Stimulated activated CD8-positive, alpha-beta memory T cell treated with anti-CD3 and anti-CD28 coated beads, Interleukin-4, amount 100 ng/mL, for 4 hours (primary cell): Measurements from ENCODE around the gene GGCT.
"Not testable (repeated sequence)": the region's sequence is repeated elsewhere in the genome, so short reads cannot be mapped to it uniquely, and the experiment has no call there.

Source experiments
- DNase-seq, 2 donors: peaks; one replicate each; pipeline ENCODE4 v3.0.0-alpha.2; 2020; ENCODE audit warnings: low read depth in 2 of 2, low spot score in 1 of 2

The GGCT gene

GRCh38 chr7:30504301-30505173, at the start of gene GGCT:
GGCT (minus strand) TSS chr7:30504829; CDS start chr7:30504709, 120 bp downstream.
- DNase-seq: peak; percentile 94

- no peak for DNase-seq
These were observed 48.9 kb upstream of the GGCT start for GRCh38 chr7:30553546-30553945.

GRCh38 chr7:30553141-30553540, 48.5 kb upstream of the GGCT start:
- DNase-seq: no peak

GRCh38 chr7:30552330-30552729, 47.7 kb upstream of the GGCT start:
- no peak for DNase-seq

GRCh38 chr7:30549931-30550493, 45.4 kb upstream of the GGCT start:
- no peak for DNase-seq

- DNase-seq: no peak
These were observed 44.2 kb upstream of the GGCT start for GRCh38 chr7:30548845-30549244.

- DNase-seq: no peak
These were observed 42.0 kb upstream of the GGCT start for GRCh38 chr7:30546596-30546995.

- no peak for DNase-seq
These were observed 41.3 kb upstream of the GGCT start for GRCh38 chr7:30545791-30546555.

GRCh38 chr7:30543813-30544525, 39.3 kb upstream of the GGCT start:
- no peak for DNase-seq

- not testable (repeated sequence) for DNase-seq
These were observed 38.5 kb upstream of the GGCT start for GRCh38 chr7:30543115-30543514.

- DNase-seq: no peak
These were observed 29.3 kb upstream of the GGCT start for GRCh38 chr7:30533886-30534285.

- no peak for DNase-seq
These were observed 26.7 kb upstream of the GGCT start for GRCh38 chr7:30531286-30531685.

- no peak for DNase-seq
These were observed 25.7 kb upstream of the GGCT start for GRCh38 chr7:30530373-30530772.

- DNase-seq: no peak
These were observed 24.1 kb upstream of the GGCT start for GRCh38 chr7:30528779-30529178.

- not testable (repeated sequence) for DNase-seq
These were observed 22.7 kb upstream of the GGCT start for GRCh38 chr7:30527297-30527696.

- DNase-seq: no peak
These were observed 21.5 kb upstream of the GGCT start for GRCh38 chr7:30526163-30526562.

- no peak for DNase-seq
These were observed 20.8 kb upstream of the GGCT start for GRCh38 chr7:30525429-30525828.

GRCh38 chr7:30524545-30524944, 19.9 kb upstream of the GGCT start:
- no peak for DNase-seq

- DNase-seq: no peak
These were observed 18.8 kb upstream of the GGCT start for GRCh38 chr7:30523466-30523865.

GRCh38 chr7:30522159-30522558, 17.5 kb upstream of the GGCT start:
- no peak for DNase-seq

- no peak for DNase-seq
These were observed 16.9 kb upstream of the GGCT start for GRCh38 chr7:30521532-30521931.
